GM21515 (cell line): Measurements from ENCODE around the gene PCDH1.

ENCODE experiments used
- ATAC-seq: cut with Tn5 transposase; IDR thresholded peaks from one replicate; pipeline ENCODE4 v1.9.1; 2021; ENCODE audit not compliant: unreplicated experiment

PCDH1 gene

DNA sequence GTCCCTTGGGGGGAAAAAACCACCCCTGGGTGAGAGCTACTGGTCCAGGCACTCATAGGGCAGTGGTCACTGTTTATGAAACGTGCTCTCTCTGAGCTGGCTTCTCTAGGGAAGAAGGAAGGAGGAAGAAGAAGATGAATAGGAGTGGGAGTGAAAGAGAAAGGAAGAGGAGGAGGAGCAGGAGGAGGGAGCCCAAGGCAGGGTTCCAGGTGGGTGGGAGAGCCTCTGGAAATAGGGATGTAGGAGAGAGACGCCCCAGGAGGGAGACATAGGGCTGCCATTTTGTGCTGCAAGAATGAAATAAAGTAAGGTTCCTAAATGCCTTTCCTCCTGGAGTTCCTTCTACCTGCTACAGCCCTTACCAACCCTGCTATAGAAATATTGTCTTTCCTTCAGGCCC lies 65.7 kb downstream of the PCDH1 start:
- no peak for ATAC-seq

- no peak for ATAC-seq
These were observed 66.7 kb downstream of the PCDH1 start for GRCh38 chr5:141811287-141812155.

DNA sequence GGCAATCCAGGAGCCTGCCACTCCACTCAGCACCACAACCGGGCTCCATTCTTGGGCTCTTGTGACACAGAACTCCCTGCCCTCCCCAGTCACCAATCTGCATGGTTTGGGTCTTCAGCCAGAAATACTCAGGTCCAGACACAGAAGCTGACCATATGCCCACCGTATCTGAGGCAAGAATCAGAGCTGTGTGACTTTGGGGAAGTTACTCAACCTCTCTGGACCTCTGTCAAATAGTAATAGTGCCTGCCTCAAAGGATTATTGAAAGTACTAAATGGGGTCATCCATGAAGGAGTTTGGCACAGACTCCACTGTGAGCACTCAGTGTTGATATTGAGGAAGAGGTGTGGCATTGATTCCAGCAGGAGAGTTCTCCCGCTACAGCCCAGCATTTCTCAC lies 67.5 kb downstream of the PCDH1 start:
- no peak for ATAC-seq

GRCh38 chr5:141809380-141810096 lies 68.7 kb downstream of the PCDH1 start:
- ATAC-seq, result no peak

- ATAC-seq, result no peak
These were observed 69.4 kb downstream of the PCDH1 start for GRCh38 chr5:141808857-141809256.

DNA sequence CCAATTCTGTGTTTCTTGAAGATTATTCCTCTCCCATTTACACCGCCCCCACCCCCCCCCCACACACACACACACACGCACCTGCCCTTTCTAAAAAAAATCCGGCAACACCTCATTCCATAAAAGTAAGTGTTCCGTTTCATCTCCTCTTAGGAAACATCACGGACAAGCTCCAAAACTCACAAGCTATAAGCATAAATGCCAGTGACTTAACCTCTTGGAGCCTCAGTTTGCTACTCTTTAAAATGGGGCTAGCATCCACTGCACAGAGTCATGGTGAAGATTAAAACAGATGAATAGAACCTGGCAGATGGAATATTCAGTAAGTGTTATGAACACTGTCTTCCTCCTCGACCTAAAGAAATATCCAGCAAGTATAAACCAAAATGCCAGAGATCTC lies 70.5 kb downstream of the PCDH1 start:
- no peak for ATAC-seq

GRCh38 chr5:141807329-141807728 lies 70.9 kb downstream of the PCDH1 start:
- ATAC-seq, result no peak

DNA sequence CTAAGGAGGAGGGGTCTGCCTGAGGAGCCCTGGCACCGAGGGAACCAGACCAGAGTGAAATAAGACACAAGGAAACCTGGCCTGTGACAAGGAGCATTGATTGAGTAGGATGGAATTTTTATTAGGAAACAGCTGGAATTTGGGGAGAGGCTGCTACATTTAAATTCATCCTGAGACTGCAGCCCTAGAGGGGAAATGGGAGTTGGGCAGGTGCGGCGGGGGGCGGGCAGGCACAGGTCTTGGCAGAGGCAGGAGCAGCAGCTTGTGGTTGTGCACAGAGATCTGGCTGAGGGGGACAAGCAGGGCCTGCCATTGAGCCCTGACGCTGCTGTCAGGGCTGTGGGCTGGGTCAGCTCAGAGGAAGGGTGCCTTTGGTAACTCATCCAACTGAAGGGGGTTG lies 71.6 kb downstream of the PCDH1 start:
- no peak for ATAC-seq

DNA sequence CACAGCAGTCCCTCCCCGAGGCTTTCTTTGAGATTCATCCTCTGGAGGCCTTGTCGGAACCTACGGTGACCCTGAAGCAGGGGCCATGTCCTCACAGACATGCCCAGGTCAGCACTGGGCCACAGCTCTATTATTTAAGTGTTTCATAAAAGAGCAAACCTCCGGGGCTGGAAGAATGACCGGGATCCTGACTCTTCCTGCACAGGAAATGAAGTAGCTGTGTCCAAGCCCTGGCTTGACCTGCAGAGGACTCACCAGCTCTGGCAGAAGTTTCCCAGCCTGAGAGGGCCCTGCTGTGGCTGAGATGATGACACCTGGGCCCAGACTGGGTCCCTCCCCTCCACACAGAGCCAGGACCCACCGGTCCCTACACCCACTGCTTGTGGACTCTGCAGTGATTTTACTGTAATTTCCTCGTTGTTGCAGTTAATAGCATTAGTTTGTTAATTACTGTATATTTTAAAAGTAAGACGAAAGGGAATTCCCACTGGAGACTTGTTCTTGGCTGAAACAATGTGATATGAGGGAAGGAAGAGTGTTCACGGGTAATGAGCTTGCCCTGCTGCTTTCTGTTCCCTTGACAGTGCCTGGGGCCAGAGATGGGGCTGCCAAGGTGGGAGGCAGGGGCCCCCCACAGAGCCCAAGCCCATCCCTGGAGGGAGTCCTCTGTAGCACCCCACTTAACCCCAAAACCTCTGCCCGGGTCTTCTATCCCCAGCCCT lies 72.2 kb downstream of the PCDH1 start:
- no peak for ATAC-seq

DNA sequence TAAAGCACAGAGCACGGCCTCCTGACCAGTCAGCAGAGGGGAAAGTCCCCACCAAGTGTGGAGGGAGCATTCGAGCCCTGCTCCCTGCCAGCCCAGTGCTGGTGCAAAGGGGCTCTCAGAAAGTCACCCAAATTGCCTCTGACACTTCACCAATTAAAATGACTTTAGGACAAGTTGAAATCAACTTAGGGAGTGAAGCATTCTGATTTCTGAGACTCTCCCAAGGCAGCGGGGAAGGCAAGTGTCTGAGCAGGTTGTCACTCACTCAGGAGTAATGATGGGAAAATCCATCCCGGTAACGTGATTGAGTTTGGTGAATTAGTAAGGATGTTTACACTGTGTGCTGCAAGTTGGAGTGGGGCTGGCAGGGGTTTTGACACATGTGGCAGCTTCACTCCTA lies 73.7 kb downstream of the PCDH1 start:
- no peak for ATAC-seq
